HCT116 (cell line): ENCODE results near the gene ODF4. TPM values are rescaled to one million over a fixed set of nuclear protein-coding genes. Genes with fewer than 3 reads are reported as not detected.

ENCODE experiments used
- ATAC-seq: fragments of 200-7000 bp; cut with Tn5 transposase; 2 replicates; pipeline ENCODE4 v1.9.1; 2020; ENCODE audit warnings: mild to moderate bottlenecking, moderate library complexity
- BruUV-seq: library from RNA; stranded (reverse); fragments of 400-500 nt; replicated peaks from 2 replicates; lab custom pipeline; 2021; lab: Mats Ljungman, UMichigan
- CTCF ChIA-PET: fragments of 300-600 bp; sonication (Branson Sonifier 250); formaldehyde crosslinking; loops from one replicate; lab custom pipeline; 2021; ENCODE audit warnings: antibody characterized with exemption; lab: Charles Lee
- POLR2A ChIA-PET: fragments of 300-600, 350-600 bp; sonication (Branson Sonifier 250); formaldehyde crosslinking; loops from one replicate; lab custom pipeline; 2021; ENCODE audit warnings: antibody characterized with exemption; lab: Charles Lee
- RAD21 ChIA-PET, 2 experiments: fragments of 300-600 bp; sonication (Branson Sonifier 250); formaldehyde crosslinking; loops; one replicate each; lab custom pipeline; 2023; ENCODE audit warnings: low total read pairs in 2 of 2; ENCODE audit not compliant: uncharacterized antibody in 2 of 2, unreplicated experiment in 2 of 2, low non-redundant PET in 1 of 2; lab: Charles Lee
- DNase-seq: peaks from one replicate; pipeline ENCODE4 v3.0.0-alpha.2; 2010; ENCODE audit warnings: low read depth, low spot score
- H2AFZ ChIP-seq: fragments of 200-600 bp; shearing (Covaris generic), sonication (generic); 2 replicates; pipeline ENCODE4 v1.6.1; 2017; ENCODE audit warnings: low read depth, mixed run types, mixed read lengths, antibody characterized with exemption, low read length; ENCODE audit not compliant: poor library complexity, severe bottlenecking
- H3K27ac ChIP-seq: 2 replicates; pipeline ENCODE4 v1.5.1; 2012; ENCODE audit warnings: low read depth, low read length
- H3K27me3 ChIP-seq: fragments of 200-600 bp; sonication (generic); 2 replicates; pipeline ENCODE4 v1.6.1; 2016; ENCODE audit warnings: mixed run types, low read length, mixed read lengths; ENCODE audit not compliant: insufficient read depth
- H3K36me3 ChIP-seq, 2 experiments: fragments of 200-500 bp in 1 of 2; fragments of 200-600 bp in 1 of 2; sonication (Bioruptor generic) in 1 of 2; sonication (generic) in 1 of 2; 2 replicates each; pipeline versions ENCODE4 v1.5.1 to v1.6.1; 2014 to 2016; ENCODE audit warnings: low read length in 2 of 2, inconsistent platforms in 1 of 2, mixed read lengths in 1 of 2, mixed run types in 1 of 2; ENCODE audit not compliant: insufficient read depth in 2 of 2, control insufficient read depth in 1 of 2
- H3K4me1 ChIP-seq, 2 experiments: fragments of 200-600 bp in 1 of 2; sonication (generic) in 1 of 2; 2 replicates each; pipeline versions ENCODE4 v1.5.1 to v1.6.1; 2012 to 2017; ENCODE audit warnings: low read length in 2 of 2, inconsistent platforms in 1 of 2, mild to moderate bottlenecking in 1 of 2, mixed read lengths in 1 of 2, mixed run types in 1 of 2, moderate library complexity in 1 of 2; ENCODE audit not compliant: insufficient read depth in 2 of 2, control insufficient read depth in 1 of 2
- H3K4me2 ChIP-seq: fragments of 200-600 bp; sonication (generic); 2 replicates; pipeline ENCODE4 v1.6.1; 2017; ENCODE audit warnings: mixed run types, low read length, mixed read lengths
- H3K4me3 ChIP-seq, 2 experiments: fragments of 200-600 bp in 1 of 2; sonication (generic) in 1 of 2; replicated peaks in 1 of 2; 2 replicates each; pipeline ENCODE4 v1.5.1; 2011 to 2016; ENCODE audit warnings: low read length in 2 of 2, control low read depth in 1 of 2, low read depth in 1 of 2, mild to moderate bottlenecking in 1 of 2, mixed read lengths in 1 of 2, mixed run types in 1 of 2
- H3K79me2 ChIP-seq: fragments of 200-600 bp; sonication (generic); 2 replicates; pipeline ENCODE4 v1.6.1; 2017; ENCODE audit warnings: mild to moderate bottlenecking, mixed run types, low read length, moderate library complexity, mixed read lengths; ENCODE audit not compliant: insufficient read depth
- H3K9ac ChIP-seq: fragments of 200-600 bp; sonication (generic); 2 replicates; pipeline ENCODE4 v1.6.1; 2016; ENCODE audit warnings: low read length, mixed read lengths
- H3K9me2 ChIP-seq: fragments of 200-600 bp; sonication (generic), shearing (Covaris generic); 2 replicates; pipeline ENCODE4 v1.6.1; 2017; ENCODE audit warnings: mixed run types, mild to moderate bottlenecking, moderate library complexity; ENCODE audit not compliant: insufficient read depth
- H3K9me3 ChIP-seq, 2 experiments: fragments of 200-500 bp in 1 of 2; fragments of 200-600 bp in 1 of 2; sonication (Bioruptor generic) in 1 of 2; sonication (generic) in 1 of 2; 2 replicates each; pipeline ENCODE4 v1.6.1; 2014 to 2017; ENCODE audit warnings: low read length in 2 of 2, mixed read lengths in 2 of 2, inconsistent platforms in 1 of 2, low read depth in 1 of 2, mild to moderate bottlenecking in 1 of 2, mixed run types in 1 of 2, moderate library complexity in 1 of 2; ENCODE audit not compliant: control insufficient read depth in 1 of 2, insufficient read depth in 1 of 2
- H4K20me1 ChIP-seq: fragments of 200-600 bp; sonication (generic), shearing (Covaris generic); 2 replicates; pipeline ENCODE4 v1.6.1; 2017; ENCODE audit warnings: mixed run types, mild to moderate bottlenecking, moderate library complexity; ENCODE audit not compliant: insufficient read depth
- ATF3 ChIP-seq: IDR thresholded peaks from 2 replicates; pipeline ENCODE4 v1.6.1; 2012
- CBX3 ChIP-seq: IDR thresholded peaks from 2 replicates; pipeline ENCODE4 v1.6.1; 2012; ENCODE audit warnings: low read depth
- CEBPB ChIP-seq: IDR thresholded peaks from 2 replicates; pipeline ENCODE4 v1.6.1; 2012; ENCODE audit warnings: low read depth
- CTCF ChIP-seq, 3 experiments: fragments of 200-600 bp in 1 of 3; sonication (generic) in 1 of 3; IDR thresholded peaks in 2 of 3; conservative IDR thresholded peaks in 1 of 3; 2 replicates each; pipeline ENCODE4 v1.5.1; 2012 to 2017; ENCODE audit warnings: low read depth in 2 of 3, low read length in 2 of 3, antibody characterized with exemption in 1 of 3, borderline replicate concordance in 1 of 3, control low read depth in 1 of 3, mild to moderate bottlenecking in 1 of 3, mixed read lengths in 1 of 3, mixed run types in 1 of 3, moderate library complexity in 1 of 3; ENCODE audit not compliant: insufficient read depth in 1 of 3
- EGR1 ChIP-seq: IDR thresholded peaks from 2 replicates; pipeline ENCODE4 v1.6.1; 2012; ENCODE audit warnings: low read depth
- ELF1 ChIP-seq: IDR thresholded peaks from 2 replicates; pipeline ENCODE4 v1.6.1; 2012; ENCODE audit warnings: low read depth, borderline replicate concordance
- EZH2 ChIP-seq: fragments of 200-600 bp; sonication (generic); IDR thresholded peaks from 2 replicates; pipeline ENCODE4 v1.6.1; 2017; ENCODE audit warnings: antibody characterized with exemption, mixed run types
- EZH2phosphoT487 ChIP-seq: fragments of 200-600 bp; IDR thresholded peaks from 2 replicates; pipeline ENCODE4 v1.6.1; 2018; ENCODE audit warnings: antibody characterized with exemption, borderline replicate concordance
- JUND ChIP-seq: IDR thresholded peaks from 2 replicates; pipeline ENCODE4 v1.6.1; 2012
- MAX ChIP-seq: IDR thresholded peaks from 2 replicates; pipeline ENCODE4 v1.6.1; 2012
- POLR2A ChIP-seq: IDR thresholded peaks from 2 replicates; pipeline ENCODE4 v1.7.0; 2011; ENCODE audit warnings: borderline replicate concordance; ENCODE audit not compliant: insufficient read depth, insufficient read length; ENCODE audit errors: extremely low read depth
- POLR2AphosphoS5 ChIP-seq: IDR thresholded peaks from 2 replicates; pipeline ENCODE4 v1.6.1; 2011; ENCODE audit warnings: mild to moderate bottlenecking, low read depth, low read length, moderate library complexity
- RAD21 ChIP-seq: IDR thresholded peaks from 2 replicates; pipeline ENCODE4 v1.6.1; 2012; ENCODE audit warnings: low read depth, mild to moderate bottlenecking
- REST ChIP-seq: IDR thresholded peaks from 2 replicates; pipeline ENCODE4 v1.6.1; 2012; ENCODE audit warnings: low read depth
- SP1 ChIP-seq: IDR thresholded peaks from 2 replicates; pipeline ENCODE4 v1.6.1; 2012; ENCODE audit warnings: low read depth
- SRF ChIP-seq: IDR thresholded peaks from 2 replicates; pipeline ENCODE4 v1.6.1; 2012; ENCODE audit warnings: low read depth
- TCF7L2 ChIP-seq: IDR thresholded peaks from 2 replicates; pipeline ENCODE4 v1.7.0; 2011; ENCODE audit warnings: borderline replicate concordance, inconsistent platforms; ENCODE audit not compliant: insufficient read depth, insufficient read length; ENCODE audit errors: extremely low read depth
- YY1 ChIP-seq: IDR thresholded peaks from 2 replicates; pipeline ENCODE4 v1.6.1; 2011; ENCODE audit warnings: low read length, low read depth, moderate library complexity, mild to moderate bottlenecking; ENCODE audit not compliant: insufficient replicate concordance; ENCODE audit errors: extremely low read depth
- ZBTB33 ChIP-seq: IDR thresholded peaks from 2 replicates; pipeline ENCODE4 v1.6.1; 2011; ENCODE audit warnings: mild to moderate bottlenecking, low read length, moderate library complexity; ENCODE audit not compliant: insufficient replicate concordance; ENCODE audit errors: extremely low read depth
- intact Hi-C: fragments of 100-400 bp; cut with micrococcal nuclease; formaldehyde crosslinking; loops from 2 replicates; pipeline ENCODE4 v1.10.0; 2022
- total RNA-seq: library from RNA; stranded (reverse); gene quantifications from one replicate; pipeline ENCODE4 v1.2.1, GENCODE V29; 2021; ENCODE audit not compliant: unreplicated experiment

ODF4 gene
- total RNA-seq, 1 experiment from 2014 or later: not detected

- peak; percentile 62 for DNase-seq
- ChIA-PET POLR2A (interaction anchor here (0.6 to 2.8 kb wide), 3 partner anchors 53 to 128 kb away, joined by 3 to 9 read pairs (median 5); partner anchors contain the start of gene CTC1), CTCF (interaction anchor here (0.7 to 1.3 kb wide), 16 partner anchors 8 to 445 kb away, joined by 3 to 9 read pairs (median 3); partner anchors contain the start of genes BORCS6, CTC1 and RANGRF), RAD21 (interaction anchor here (0.6 kb wide), 2 partner anchors 17 to 116 kb away, joined by 3 to 5 read pairs; no protein-coding TSS in a partner anchor)
- no peaks in the 10 kb centered on the region for H3K79me2 ChIP-seq
- H3K4me2 ChIP-seq: peak overlapping the region; percentile 11; the same call in 1 of the 2 replicates
- ATAC-seq: peak; percentile 94
- peak overlapping the region; percentile 49 for H2AFZ ChIP-seq
- no peaks in the 10 kb centered on the region for H3K36me3 ChIP-seq
- intact Hi-C loops: loop anchor here (1.0 to 5.0 kb wide), 2 partner anchors 47 to 238 kb away; no protein-coding TSS in a partner anchor
- no TSS peak for BruUV-seq
- no peak overlapping the region for H3K4me3 ChIP-seq
- no peaks in the 10 kb centered on the region for H3K9me3 ChIP-seq
- H3K27me3 ChIP-seq: no peaks in the 10 kb centered on the region
- H4K20me1 ChIP-seq: no peaks in the 10 kb centered on the region
- H3K9ac ChIP-seq: no peak overlapping the region
- H3K27ac ChIP-seq: peak overlapping the region; percentile 27; the same call in 1 of the 2 replicates
- H3K9me2 ChIP-seq: no peaks in the 10 kb centered on the region
- H3K4me1 ChIP-seq: peaks cover 6 to 27% of the 10 kb centered on the region in 2 experiments
- TF ChIP-seq SP1 (no peak), POLR2A (no peak), YY1 (no peak), ELF1 (no peak), TCF7L2 (no peak), CBX3 (peak; percentile 48; the same call in 1 of the 2 replicates), ATF3 (no peak), POLR2AphosphoS5 (no peak), EZH2 (no peak), MAX (no peak), EGR1 (no peak), ZBTB33 (no peak), SRF (no peak), CTCF (IDR thresholded peaks at IDR 0.05 in 2 of 3, conservative IDR thresholded peaks at IDR 0.05 in 1 of 3; ENCODE audit: borderline replicate concordance in 1 of 3, insufficient read depth in 1 of 3, low read depth in 2 of 3, low read length in 2 of 3) (peak; percentile 79 to 87 (median 84)), CEBPB (no peak), EZH2phosphoT487 (no peak), REST (no peak), RAD21 (peak; percentile 96), JUND (no peak)
Observed at GRCh38 chr17:8300627-8301242, 38.9 kb upstream of the ODF4 start.
